Testis (tissue), 3 donors: ENCODE results near the gene DHRS7B. TPM values are rescaled to one million over a fixed set of nuclear protein-coding genes. Genes with fewer than 3 reads are reported as not detected.
A peak's percentile ranks its signal among the peaks of the same experiment; 100 is the strongest.

ENCODE experiments used
- DNase-seq: peaks from one replicate; pipeline ENCODE4 v3.0.0-alpha.2; 2019
- H3K27ac ChIP-seq, 2 donors: fragments of 200-600 bp; sonication (generic); one replicate each; pipeline ENCODE4 v1.5.1; 2019
- H3K27me3 ChIP-seq: fragments of 200-600 bp; sonication (generic); one replicate; pipeline ENCODE4 v1.5.1; 2019
- H3K36me3 ChIP-seq: fragments of 200-600 bp; sonication (generic); one replicate; pipeline ENCODE4 v1.5.1; 2017; ENCODE audit warnings: low read depth; ENCODE audit errors: missing control alignments
- H3K4me1 ChIP-seq: fragments of 200-600 bp; sonication (generic); one replicate; pipeline ENCODE4 v1.5.1; 2019
- H3K4me3 ChIP-seq, 2 donors: fragments of 200-600 bp; sonication (generic); one replicate each; pipeline ENCODE4 v1.5.1; 2017 to 2019
- H3K9me3 ChIP-seq: fragments of 200-600 bp; sonication (generic); one replicate; pipeline ENCODE4 v1.5.1; 2017
- CTCF ChIP-seq, 3 experiments: fragments of 450-650 bp in 2 of 3; fragments of 200-600 bp in 1 of 3; sonication (generic) in 1 of 3; IDR thresholded peaks; one replicate each; pipeline ENCODE4 v1.5.1; 2016 to 2019; ENCODE audit warnings: antibody characterized with exemption in 3 of 3, mild to moderate bottlenecking in 2 of 3, moderate library complexity in 1 of 3
- POLR2A ChIP-seq: fragments of 450-650 bp; IDR thresholded peaks from one replicate; pipeline ENCODE4 v1.6.1; 2017; ENCODE audit warnings: antibody characterized with exemption, mild to moderate bottlenecking, moderate library complexity
- WGBS, 2 donors: methylation state at CpG; one replicate each; pipeline ENCODE4 v1.1.5; 2018; 5-methylcytosine and 5-hydroxymethylcytosine counted together
- intact Hi-C: fragments of 100-400 bp; cut with DNase I; formaldehyde crosslinking; loops from one replicate; pipeline ENCODE4 v1.15.1; 2023; ENCODE audit warnings: low total_unique reads
- polyA plus RNA-seq: library from polyadenylated mRNA; stranded (reverse); fragments of 350-450 nt; fragmentation: Illumina TruSeq; extraction: RNeasy Lipid Tissue Mini Kit (QIAGEN cat#74804); gene quantifications from one replicate; pipeline ENCODE4 v1.2.3, GENCODE V29; 2014; ENCODE audit warnings: low read depth, low replicate concordance; ENCODE audit not compliant: insufficient read depth
- total RNA-seq, 2 donors: library from RNA; depleted of rRNA; stranded (reverse); fragments of >200 nt; gene quantifications; one replicate each; pipeline ENCODE4 v1.2.3, GENCODE V29; 2016

The DHRS7B gene
- total and polyA plus RNA-seq, 3 donors from 2014 or later, result 39.0 to 81.7 (median 53.6) TPM

- H3K27me3 ChIP-seq, result no peaks in the 10 kb centered on the region
- intact Hi-C loops, result no loop called here
- TF ChIP-seq CTCF (IDR thresholded peaks at IDR 0.05), result no peak
- no peak for TF ChIP-seq POLR2A
- no peak overlapping the region for H3K4me3 ChIP-seq
- DNase-seq, result no peak
- H3K9me3 ChIP-seq, result no peaks in the 10 kb centered on the region
- H3K27ac ChIP-seq, result no peak overlapping the region
- peaks cover 15% of the 10 kb centered on the region for H3K4me1 ChIP-seq
- H3K36me3 ChIP-seq, result no peaks in the 10 kb centered on the region
Measured at GRCh38 chr17:21160401-21160800, 33.6 kb downstream of the DHRS7B start.

DNA sequence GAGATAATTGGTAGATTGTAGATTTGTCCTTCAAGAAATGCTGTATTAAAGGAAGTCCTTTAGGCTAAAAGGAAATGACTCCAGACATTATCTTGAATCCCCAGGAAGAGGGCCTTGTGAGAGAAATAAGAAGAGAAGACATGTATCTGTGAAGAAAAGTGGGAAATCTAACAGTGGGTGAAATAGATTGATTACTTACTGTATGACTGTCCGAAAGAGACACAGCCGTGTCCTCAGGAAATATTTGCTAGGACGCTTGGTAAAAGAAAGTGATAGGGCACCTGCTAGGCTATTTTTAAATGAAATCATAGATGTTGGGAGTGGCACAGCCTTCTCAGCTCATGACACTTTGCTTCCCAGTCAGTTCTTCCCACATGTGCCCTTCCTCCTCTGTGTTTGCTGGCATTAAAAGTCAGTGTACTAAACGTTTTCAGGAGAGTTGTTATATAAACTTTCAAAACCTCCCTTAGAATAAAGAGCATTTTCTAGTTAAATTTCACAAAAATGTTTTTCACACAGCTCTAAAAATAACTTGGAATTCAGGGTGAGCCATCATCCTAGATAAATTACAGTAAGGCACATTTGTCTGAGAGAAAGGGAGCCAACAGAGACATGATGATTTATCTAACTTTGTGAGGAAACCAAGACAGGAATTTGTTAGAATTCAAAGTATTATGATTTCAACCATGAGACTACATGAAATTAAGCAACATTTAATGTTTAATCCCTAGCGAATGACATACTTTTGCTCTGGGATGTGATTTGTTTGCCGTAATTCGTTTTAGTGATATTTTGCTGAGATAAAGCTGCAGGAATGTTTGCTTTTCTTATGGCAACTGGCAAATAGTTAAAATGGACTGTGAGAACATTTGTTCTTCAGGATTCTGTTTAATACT lies 35.0 kb downstream of the DHRS7B start:
- peak overlapping the region in 1 of 2 donors; percentile 42 for H3K27ac ChIP-seq
- no peak overlapping the region for H3K4me3 ChIP-seq
- no peaks in the 10 kb centered on the region for H3K36me3 ChIP-seq
- WGBS, 2 donors, result 33 to 48% methylated on average over 7 of the region's 7 CpGs
- no peak for DNase-seq
- no peaks in the 10 kb centered on the region for H3K9me3 ChIP-seq
- intact Hi-C loops, result no loop called here
- no peak for TF ChIP-seq CTCF (IDR thresholded peaks at IDR 0.05)
- TF ChIP-seq POLR2A, result no peak
- H3K4me1 ChIP-seq, result peaks cover 22% of the 10 kb centered on the region
- H3K27me3 ChIP-seq, result no peaks in the 10 kb centered on the region

DNA sequence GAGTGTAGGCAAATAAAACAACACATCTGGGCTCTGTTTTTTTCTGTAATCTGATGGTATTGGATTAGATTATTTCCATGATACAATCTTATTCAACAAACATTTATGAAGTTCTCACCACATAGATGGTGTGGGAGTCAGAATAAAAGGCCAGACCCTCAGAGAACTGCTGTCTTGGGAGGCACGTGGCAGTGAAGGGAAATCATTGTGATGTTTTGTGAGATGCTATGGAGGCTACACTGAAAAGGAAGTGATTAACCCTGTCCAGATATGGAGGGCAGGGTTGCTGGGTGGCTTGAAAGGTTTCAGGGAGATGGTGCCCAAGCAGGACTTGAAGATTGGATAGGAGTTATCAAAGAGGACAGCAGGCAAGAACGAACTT lies 35.6 kb downstream of the DHRS7B start:
- Histone ChIP-seq H3K9me3 (no peaks in the 10 kb centered on the region), H3K36me3 (no peaks in the 10 kb centered on the region), H3K4me1 (peaks cover 26% of the 10 kb centered on the region), H3K27ac (peak overlapping the region in 1 of 2 donors; percentile 44), H3K4me3 (no peak overlapping the region), H3K27me3 (no peaks in the 10 kb centered on the region)
- no peak for DNase-seq
- TF ChIP-seq CTCF (IDR thresholded peaks at IDR 0.05), result no peak
- no peak for TF ChIP-seq POLR2A
- 42 to 52% methylated on average over 2 of the region's 2 CpGs for WGBS, 2 donors
- intact Hi-C loops, result no loop called here

DNA sequence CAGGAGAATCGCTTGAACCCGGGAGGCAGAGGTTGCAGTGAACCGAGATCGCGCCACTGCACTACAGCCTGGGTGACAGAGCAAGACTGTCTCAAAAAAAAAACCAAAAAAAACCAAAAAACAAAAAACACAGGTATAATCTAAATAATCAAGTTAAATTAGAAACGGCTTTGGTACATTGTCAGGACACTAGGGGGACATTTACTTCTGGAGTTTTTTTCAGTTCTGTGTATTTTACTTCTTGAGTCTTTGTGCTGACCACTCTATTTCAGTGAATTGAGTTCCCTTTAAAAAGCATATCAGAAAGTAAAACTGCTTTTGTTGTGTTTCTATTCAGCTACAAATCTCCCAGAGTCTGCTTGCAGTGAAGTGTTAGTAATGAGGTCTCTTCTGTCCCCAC lies 36.3 kb downstream of the DHRS7B start:
- no peaks in the 10 kb centered on the region for H3K9me3 ChIP-seq
- 89 to 94% methylated on average over 6 of the region's 6 CpGs for WGBS, 2 donors
- intact Hi-C loops, result no loop called here
- peak overlapping the region in 1 of 2 donors; percentile 44 for H3K27ac ChIP-seq
- no peaks in the 10 kb centered on the region for H3K36me3 ChIP-seq
- DNase-seq, result no peak
- TF ChIP-seq CTCF (IDR thresholded peaks at IDR 0.05) (peak in 1 of 3 experiments; percentile 20), POLR2A (no peak)
- H3K4me1 ChIP-seq, result peaks cover 33% of the 10 kb centered on the region
- no peak overlapping the region for H3K4me3 ChIP-seq
- H3K27me3 ChIP-seq, result no peaks in the 10 kb centered on the region

GRCh38 chr17:21164216-21164615 lies 37.5 kb downstream of the DHRS7B start:
- H3K27ac ChIP-seq, result no peak overlapping the region
- intact Hi-C loops, result no loop called here
- H3K27me3 ChIP-seq, result no peaks in the 10 kb centered on the region
- H3K9me3 ChIP-seq, result no peaks in the 10 kb centered on the region
- H3K36me3 ChIP-seq, result no peaks in the 10 kb centered on the region
- 73 to 79% methylated on average over 6 of the region's 6 CpGs for WGBS, 2 donors
- H3K4me3 ChIP-seq, result no peak overlapping the region
- TF ChIP-seq CTCF (IDR thresholded peaks at IDR 0.05) (peak in 1 of 3 experiments; percentile 25), POLR2A (no peak)
- no peak for DNase-seq
- peaks cover 34% of the 10 kb centered on the region for H3K4me1 ChIP-seq
